Activated CD4-positive, alpha-beta T cell treated with anti-CD3 and anti-CD28 coated beads, Interleukin-2, Interleukin-6, amounts not matched to agents 100 ng/mL and 50 ng/mL, durations not matched to agents 16 hours and 8 hours (primary cell): Measurements from ENCODE around the gene OSTC.

Experiments
- DNase-seq: peaks from one replicate; pipeline ENCODE4 v3.0.0-alpha.2; 2020

The OSTC gene

DNA sequence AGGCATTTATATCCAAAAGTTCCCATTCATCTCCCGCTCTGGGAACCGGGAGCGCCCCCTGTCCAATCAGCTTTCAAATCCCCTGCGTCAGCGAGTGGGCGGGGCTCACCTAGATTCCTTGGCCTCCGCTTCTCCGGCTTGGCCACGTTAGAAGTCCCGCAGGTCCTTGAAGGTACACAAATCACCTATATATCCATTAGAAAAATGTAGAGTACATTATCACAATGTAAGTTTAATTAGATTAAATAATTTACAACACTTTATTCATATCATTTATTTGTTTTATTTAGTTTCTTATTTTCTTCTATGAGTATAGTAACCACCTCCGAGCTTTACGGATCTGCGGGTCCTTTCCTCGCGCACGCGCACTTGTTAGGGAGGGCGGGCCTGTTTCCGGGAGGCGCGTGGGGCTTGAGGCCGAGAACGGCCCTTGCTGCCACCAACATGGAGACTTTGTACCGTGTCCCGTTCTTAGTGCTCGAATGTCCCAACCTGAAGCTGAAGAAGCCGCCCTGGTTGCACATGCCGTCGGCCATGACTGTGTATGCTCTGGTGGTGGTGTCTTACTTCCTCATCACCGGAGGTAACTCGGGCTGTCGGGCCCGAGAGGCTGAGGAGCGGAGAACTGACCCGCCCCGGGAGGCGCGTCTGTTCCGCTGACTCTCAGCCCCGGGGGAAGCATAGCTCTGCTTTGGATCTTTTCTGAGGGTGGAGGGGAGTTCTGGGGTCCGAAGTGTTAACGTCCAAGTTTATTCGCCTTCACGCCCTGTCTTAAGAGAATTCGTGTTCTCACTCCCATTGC lies at the start of gene OSTC:
Gene OSTC (plus strand): TSS at position 388 of the 802 bp plus-strand sequence. CDS start 57 bp downstream, at position 445.
- peak; percentile 94 for DNase-seq

DNA sequence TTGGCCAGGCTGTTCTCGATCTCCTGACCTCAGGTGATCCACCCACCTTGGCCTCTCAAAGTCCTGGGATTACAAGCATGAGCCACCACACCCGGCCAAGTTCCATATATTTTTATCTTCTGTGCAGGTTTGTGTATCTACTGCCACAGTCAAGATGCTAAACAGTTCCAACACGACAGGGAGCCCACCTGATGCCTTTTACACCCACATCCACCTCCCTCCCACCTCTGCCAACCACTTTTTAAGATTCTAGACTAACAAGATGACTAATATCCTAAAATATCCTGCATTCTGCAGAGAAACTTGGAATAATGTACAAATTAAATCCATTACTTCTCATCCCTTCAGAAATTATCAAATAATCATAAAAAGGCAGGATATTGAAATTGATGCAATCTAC lies 49.3 kb upstream of the OSTC start:
- DNase-seq, result no peak

- no peak for DNase-seq
These were observed 48.9 kb upstream of the OSTC start for GRCh38 chr4:108601532-108601931.

GRCh38 chr4:108602163-108602562 lies 48.2 kb upstream of the OSTC start:
- DNase-seq, result no peak

DNA sequence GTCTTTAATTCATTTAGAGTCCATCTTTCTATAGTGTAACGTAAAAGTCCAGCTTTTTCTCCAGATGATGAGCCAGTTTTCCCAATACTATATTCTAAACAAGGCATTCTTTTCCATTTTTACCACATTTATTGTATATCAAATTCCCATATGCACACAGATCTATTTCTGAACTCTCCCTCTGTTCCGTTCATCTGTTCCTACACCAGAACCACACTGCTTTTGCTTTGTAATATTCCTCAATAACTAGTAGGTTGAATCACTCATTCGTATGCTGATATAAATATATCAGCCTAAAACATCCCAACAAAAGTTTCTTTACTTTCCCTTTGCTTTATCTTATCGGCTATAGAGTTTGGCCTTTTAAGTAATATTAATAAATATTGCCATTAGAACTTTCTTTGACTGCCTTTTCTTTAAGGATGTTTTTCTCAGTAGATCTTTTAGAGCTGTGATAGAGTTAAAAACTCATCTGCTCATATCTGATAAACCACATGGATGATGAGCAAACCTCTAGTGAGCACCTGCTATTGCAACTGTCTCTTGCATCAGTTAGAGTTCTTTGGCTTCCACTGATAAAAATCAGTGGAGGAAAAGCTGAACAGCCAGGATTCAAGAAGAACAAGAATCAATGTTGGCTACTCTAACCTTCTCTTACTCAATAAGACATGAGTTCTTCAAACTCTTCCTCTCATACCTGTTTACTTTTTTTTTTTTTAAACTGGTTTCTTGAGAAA lies 43.2 kb upstream of the OSTC start:
- no peak for DNase-seq

- no peak for DNase-seq
These were observed 39.0 kb upstream of the OSTC start for GRCh38 chr4:108611365-108611764.

- no peak for DNase-seq
These were observed 38.0 kb upstream of the OSTC start for GRCh38 chr4:108612365-108612764.

DNA sequence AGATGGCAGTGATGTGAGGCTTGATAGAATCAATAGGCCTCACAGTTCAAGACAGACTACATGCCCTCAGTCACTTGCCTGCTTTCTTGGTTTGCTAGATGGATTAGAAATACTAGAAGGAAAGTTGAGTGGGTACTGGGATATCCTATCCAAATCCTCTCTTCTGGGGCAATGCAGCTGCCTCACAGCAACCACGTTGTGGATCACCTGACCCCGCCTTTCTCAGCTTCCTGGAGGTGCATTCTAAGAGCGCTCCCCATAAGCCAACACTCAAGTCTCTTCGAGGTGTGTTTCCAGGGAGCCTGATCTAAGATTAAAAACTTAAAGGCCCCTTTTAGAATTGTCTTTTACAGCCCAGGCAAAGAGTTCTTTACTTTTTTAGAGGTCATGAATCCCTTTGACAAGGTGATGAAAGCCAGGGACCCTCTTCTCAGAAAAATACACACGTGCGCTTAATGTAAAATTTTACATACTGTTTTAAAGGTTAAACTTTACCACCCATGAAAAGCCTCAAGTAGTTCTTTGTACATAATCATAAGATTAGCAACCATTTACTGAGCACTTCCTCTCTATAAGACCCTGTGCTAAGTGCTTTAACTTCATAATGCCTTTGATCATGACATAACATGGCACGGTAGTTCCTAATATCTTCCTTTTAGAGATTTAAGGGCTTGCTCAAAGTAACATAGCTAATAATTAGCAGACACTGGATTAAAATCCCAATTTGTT lies 30.9 kb upstream of the OSTC start:
- peak; percentile 66 for DNase-seq

DNA sequence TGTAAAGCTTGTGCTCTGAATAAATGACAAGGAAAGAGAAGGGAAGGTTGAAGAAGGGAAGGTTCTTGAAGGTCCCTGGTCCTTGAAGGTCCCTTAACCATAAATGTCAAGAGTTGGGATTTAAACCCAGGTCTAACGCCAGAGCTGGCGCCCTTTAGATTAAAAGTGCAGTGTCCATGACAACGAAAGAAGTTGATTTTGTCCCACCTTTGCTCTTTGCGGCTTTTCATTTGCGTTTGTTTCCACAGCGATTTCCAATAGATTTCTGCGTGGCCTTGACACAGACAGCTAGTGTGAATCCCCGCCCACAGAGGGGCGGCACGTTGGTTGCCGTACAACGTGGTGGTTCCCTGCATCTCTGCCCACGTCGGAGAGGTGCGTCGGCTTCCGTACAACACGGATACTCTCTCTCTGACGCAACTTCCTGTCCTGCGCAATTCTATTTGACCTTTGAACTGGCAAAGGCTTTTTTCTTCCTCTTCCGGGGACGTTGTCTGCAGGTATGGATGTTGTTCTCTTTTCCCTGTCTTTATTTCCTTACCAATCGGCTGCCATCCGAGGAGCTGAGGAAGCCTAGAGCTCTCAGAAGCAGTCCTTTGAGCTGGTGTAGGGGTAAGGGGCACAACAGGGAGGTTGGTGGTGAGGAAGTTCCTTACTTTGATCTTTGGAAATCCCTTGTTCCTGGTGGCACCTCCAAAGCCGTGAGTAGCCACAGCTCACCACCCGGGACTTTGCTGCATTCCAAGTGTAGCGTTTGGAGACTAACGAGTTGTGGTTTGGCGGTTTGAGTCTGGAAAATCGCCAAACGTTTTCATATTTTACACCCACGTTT lies 30.1 kb upstream of the OSTC start, which contains the start of gene RPL34:
Gene RPL34 (plus strand): TSS at position 476 of the 832 bp plus-strand sequence. CDS start 1,384 bp downstream, outside the sequence.
- peak; percentile 98 for DNase-seq

GRCh38 chr4:108620933-108621905 lies 29.2 kb upstream of the OSTC start:
- DNase-seq, result no peak

- peak; percentile 49 for DNase-seq
These were observed 28.4 kb upstream of the OSTC start for GRCh38 chr4:108622022-108622421.

DNA sequence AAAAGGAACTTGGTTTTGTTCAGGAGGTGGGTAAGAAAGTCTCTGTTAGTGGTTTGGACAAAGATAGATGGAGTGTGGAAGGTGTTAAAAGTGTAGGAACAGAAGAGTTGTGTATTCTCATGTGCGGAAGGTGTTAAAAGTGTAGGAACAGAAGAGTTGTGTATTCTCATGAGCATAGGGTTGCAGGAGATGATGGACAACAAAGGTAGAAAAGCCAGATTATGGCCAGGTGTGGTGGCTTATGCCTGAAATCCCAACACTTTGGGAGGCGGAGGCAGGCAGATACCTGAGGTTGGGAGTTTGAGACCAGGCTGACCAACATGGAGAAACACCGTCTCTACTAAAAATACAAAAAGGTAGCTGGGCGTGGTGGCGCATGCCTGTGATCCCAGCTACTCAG lies 27.6 kb upstream of the OSTC start:
- no peak for DNase-seq

DNA sequence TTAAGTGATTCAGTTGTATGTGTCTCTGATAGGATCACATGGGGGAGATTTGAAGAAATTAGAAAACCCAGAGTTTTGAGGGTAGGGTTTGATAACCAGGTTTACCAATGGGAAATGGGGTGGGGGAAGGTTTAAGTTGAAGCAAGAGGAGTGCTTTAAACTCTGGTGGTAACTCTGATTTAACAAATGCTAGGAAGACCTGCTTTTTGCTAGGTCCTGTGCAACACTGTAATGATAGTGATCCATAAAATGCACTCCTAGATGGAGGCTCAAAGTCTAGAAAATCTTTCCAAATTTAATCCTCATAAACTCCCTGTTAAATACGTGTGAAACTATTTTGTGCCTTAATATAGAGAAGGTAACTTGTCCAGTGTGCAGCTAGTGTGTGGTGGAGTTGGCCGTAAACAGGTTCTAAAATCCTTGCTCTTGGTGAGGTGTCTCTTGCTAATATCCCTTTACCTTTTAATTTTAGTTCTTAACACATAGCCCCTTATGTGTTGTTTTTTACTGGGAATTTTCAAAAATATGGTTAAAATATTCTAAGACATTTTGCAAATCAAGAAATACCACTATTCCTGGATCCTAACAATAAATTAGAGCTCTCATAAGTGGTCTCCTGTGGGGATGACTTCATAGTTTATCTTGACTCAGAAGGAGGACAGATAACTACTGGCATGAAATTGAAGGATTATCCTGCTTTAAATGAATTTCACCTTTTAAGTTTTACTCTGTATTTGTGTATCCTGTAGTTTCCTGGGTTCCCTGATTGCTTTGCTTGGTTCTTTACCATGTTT lies 25.9 kb upstream of the OSTC start:
- no peak for DNase-seq

- DNase-seq, result no peak
These were observed 24.3 kb upstream of the OSTC start for GRCh38 chr4:108626056-108626455.

- DNase-seq, result no peak
These were observed 22.0 kb upstream of the OSTC start for GRCh38 chr4:108628411-108628810.

GRCh38 chr4:108635070-108635655 lies 15.2 kb upstream of the OSTC start:
- no peak for DNase-seq

DNA sequence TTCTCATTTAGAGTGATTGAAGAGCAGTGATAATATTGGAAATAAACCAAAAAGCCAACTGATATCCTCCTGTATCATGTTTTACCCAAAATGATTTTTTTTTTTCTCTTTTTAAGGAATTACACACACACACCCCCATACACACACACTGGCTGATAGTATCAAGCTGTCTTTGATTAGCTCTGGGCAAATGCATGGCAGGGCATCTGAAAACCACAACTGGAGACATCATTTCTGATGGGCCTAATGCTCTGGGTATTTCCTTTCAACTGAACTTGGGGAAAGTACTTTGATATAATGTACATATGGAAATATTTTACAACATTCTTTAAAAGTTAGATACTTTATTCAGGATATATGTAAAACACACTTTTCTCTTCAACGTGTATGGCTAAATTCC lies 14.2 kb upstream of the OSTC start:
- no peak for DNase-seq

DNA sequence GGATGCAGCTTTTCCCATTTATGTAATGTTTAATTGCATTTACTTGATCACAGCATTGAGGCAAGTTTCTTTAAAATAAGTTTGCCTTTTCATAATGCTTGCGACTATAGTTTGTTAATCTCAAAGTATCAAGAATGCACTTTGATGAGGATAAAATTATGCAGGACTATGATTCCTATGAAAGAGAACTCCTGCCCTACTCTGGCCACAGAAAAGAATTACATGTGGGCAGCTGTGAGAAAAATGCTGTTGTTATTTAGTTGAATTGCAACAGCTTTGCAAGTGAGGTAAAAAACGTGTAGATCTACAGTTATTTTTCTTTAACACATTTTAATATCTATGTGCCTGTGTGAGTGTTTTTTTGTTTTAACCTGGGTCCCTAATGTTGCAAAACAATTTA lies 12.5 kb upstream of the OSTC start:
- no peak for DNase-seq

GRCh38 chr4:108644237-108644636 lies 6.2 kb upstream of the OSTC start:
- DNase-seq, result no peak

- DNase-seq, result no peak
These were observed 3.7 kb upstream of the OSTC start for GRCh38 chr4:108646706-108647105.
